T-helper 17 cell (primary cell): ENCODE data around the gene HOXD9. TPM values are rescaled to one million over a fixed set of nuclear protein-coding genes. Genes with fewer than 3 reads are reported as not detected.

Source experiments
- ATAC-seq: fragments of 150-1000 bp; cut with Tn5 transposase; 2 replicates; pipeline ENCODE4 v1.10.0; 2021; ENCODE audit warnings: mild to moderate bottlenecking, moderate library complexity
- DNase-seq, 3 donors: peaks; one replicate each; pipeline versions ENCODE4 v3.0.0 to v3.0.0-alpha.2; 2020 to 2021
- H3K9me3 ChIP-seq: one replicate; pipeline ENCODE4 v1.7.0; 2013; ENCODE audit warnings: low read length, mild to moderate bottlenecking; ENCODE audit not compliant: control insufficient read depth, poor library complexity, severe bottlenecking
- H3K27ac Mint-ChIP-seq: one replicate; pipeline ENCODE4 v1.8.0; 2022; ENCODE audit warnings: mild to moderate bottlenecking, moderate library complexity, mixed read lengths
- H3K27me3 Mint-ChIP-seq: one replicate; pipeline ENCODE4 v1.8.0; 2022; ENCODE audit warnings: mixed read lengths
- H3K36me3 Mint-ChIP-seq: one replicate; pipeline ENCODE4 v1.8.0; 2022; ENCODE audit warnings: low read depth, mixed read lengths
- H3K4me1 Mint-ChIP-seq: one replicate; pipeline ENCODE4 v1.8.0; 2022; ENCODE audit warnings: mild to moderate bottlenecking, mixed read lengths
- H3K4me3 Mint-ChIP-seq: one replicate; pipeline ENCODE4 v1.8.0; 2022; ENCODE audit warnings: mild to moderate bottlenecking, moderate library complexity, mixed read lengths
- total RNA-seq, 4 donors: library from RNA in 2 of 4; stranded (reverse) in 2 of 4; gene quantifications; one replicate each; pipeline ENCODE4 v1.2.3 and lab custom pipeline; 2022 to 2026

The HOXD9 gene
- total RNA-seq, 2 donors from 2014 or later, result not detected

- Mint-ChIP-seq H3K27me3 (peaks cover 73% of the 10 kb centered on the region), H3K4me3 (no peak overlapping the region), H3K27ac (peak overlapping the region; percentile 72), H3K4me1 (peaks cover 7% of the 10 kb centered on the region), H3K36me3 (peaks cover 7% of the 10 kb centered on the region)
- ATAC-seq (no peak), DNase-seq (no peak)
- H3K9me3 ChIP-seq, result no peaks in the 10 kb centered on the region
Measured at GRCh38 chr2:176124947-176125771, 2.6 kb downstream of the HOXD9 start.

GRCh38 chr2:176125772-176126054 lies 3.2 kb downstream of the HOXD9 start:
- Mint-ChIP-seq H3K27ac (no peak overlapping the region), H3K4me3 (no peak overlapping the region), H3K27me3 (peaks cover 69% of the 10 kb centered on the region), H3K4me1 (peaks cover 7% of the 10 kb centered on the region), H3K36me3 (peaks cover 7% of the 10 kb centered on the region)
- no peak for ATAC-seq
- H3K9me3 ChIP-seq, result no peaks in the 10 kb centered on the region
- no peak for DNase-seq

GRCh38 chr2:176126929-176127773 lies 4.6 kb downstream of the HOXD9 start:
- Mint-ChIP-seq H3K27me3 (peaks cover 69% of the 10 kb centered on the region), H3K36me3 (peaks cover 7% of the 10 kb centered on the region), H3K4me3 (no peak overlapping the region), H3K27ac (peak overlapping the region; percentile 77), H3K4me1 (peaks cover 12% of the 10 kb centered on the region)
- ATAC-seq, result peak; percentile 40
- DNase-seq, result peak; percentile 47 to 61 (median 50)
- H3K9me3 ChIP-seq, result no peaks in the 10 kb centered on the region

GRCh38 chr2:176127774-176128072 lies 5.2 kb downstream of the HOXD9 start:
- Mint-ChIP-seq H3K36me3 (peaks cover 7% of the 10 kb centered on the region), H3K27ac (peak overlapping the region; percentile 77), H3K4me1 (peaks cover 16% of the 10 kb centered on the region), H3K27me3 (peaks cover 74% of the 10 kb centered on the region), H3K4me3 (peak overlapping the region; percentile 65)
- no peak for ATAC-seq
- no peaks in the 10 kb centered on the region for H3K9me3 ChIP-seq
- DNase-seq, result no peak

GRCh38 chr2:176128172-176128981 lies 5.9 kb downstream of the HOXD9 start:
- H3K4me1 Mint-ChIP-seq, result peaks cover 16% of the 10 kb centered on the region
- peak overlapping the region; percentile 65 for H3K4me3 Mint-ChIP-seq
- DNase-seq, result no peak
- peaks cover 7% of the 10 kb centered on the region for H3K36me3 Mint-ChIP-seq
- peaks cover 81% of the 10 kb centered on the region for H3K27me3 Mint-ChIP-seq
- no peaks in the 10 kb centered on the region for H3K9me3 ChIP-seq
- peak overlapping the region; percentile 77 for H3K27ac Mint-ChIP-seq
- ATAC-seq, result no peak

- Mint-ChIP-seq H3K4me3 (peak within 1 kb of the TSS; percentile 75), H3K27ac (peak within 1 kb of the TSS; percentile 77), H3K4me1 (peaks cover 13% of the 10 kb centered on the region), H3K27me3 (peaks cover 81% of the 10 kb centered on the region), H3K36me3 (peaks cover 7% of the 10 kb centered on the region)
- no peaks in the 10 kb centered on the region for H3K9me3 ChIP-seq
- DNase-seq, result no peak
- ATAC-seq, result no peak
Measured at GRCh38 chr2:176128982-176129796, 6.7 kb downstream of the HOXD9 start, which contains the start of gene HOXD8. Gene HOXD8 (plus strand): TSS chr2:176129705. CDS start chr2:176130367, 662 bp downstream.

GRCh38 chr2:176129813-176130146 lies 7.3 kb downstream of the HOXD9 start:
- Mint-ChIP-seq H3K4me3 (peak overlapping the region; percentile 60), H3K36me3 (peaks cover 6% of the 10 kb centered on the region), H3K4me1 (peaks cover 13% of the 10 kb centered on the region), H3K27me3 (peaks cover 81% of the 10 kb centered on the region), H3K27ac (no peak overlapping the region)
- DNase-seq (no peak), ATAC-seq (no peak)
- H3K9me3 ChIP-seq, result no peaks in the 10 kb centered on the region

- H3K9me3 ChIP-seq, result no peaks in the 10 kb centered on the region
- ATAC-seq, result no peak
- H3K27me3 Mint-ChIP-seq, result peaks cover 81% of the 10 kb centered on the region
- peak overlapping the region; percentile 89 for H3K27ac Mint-ChIP-seq
- peak overlapping the region; percentile 75 for H3K4me3 Mint-ChIP-seq
- peaks cover 5% of the 10 kb centered on the region for H3K36me3 Mint-ChIP-seq
- DNase-seq, result no peak
- peaks cover 13% of the 10 kb centered on the region for H3K4me1 Mint-ChIP-seq
Measured at GRCh38 chr2:176130147-176130956, 7.8 kb downstream of the HOXD9 start.

GRCh38 chr2:176130957-176131847 lies 8.7 kb downstream of the HOXD9 start:
- Mint-ChIP-seq H3K27me3 (peaks cover 81% of the 10 kb centered on the region), H3K4me1 (peaks cover 11% of the 10 kb centered on the region), H3K36me3 (peaks cover 6% of the 10 kb centered on the region), H3K4me3 (peak overlapping the region; percentile 75), H3K27ac (peak overlapping the region; percentile 89)
- no peak for ATAC-seq
- DNase-seq, result no peak
- H3K9me3 ChIP-seq, result no peaks in the 10 kb centered on the region

- H3K4me1 Mint-ChIP-seq, result peaks cover 11% of the 10 kb centered on the region
- peaks cover 76% of the 10 kb centered on the region for H3K27me3 Mint-ChIP-seq
- peak overlapping the region; percentile 68 for H3K4me3 Mint-ChIP-seq
Measured at GRCh38 chr2:176131848-176132158, 9.3 kb downstream of the HOXD9 start.

More at GRCh38 chr2:176131848-176132158, 9.3 kb downstream of the HOXD9 start:
- Mint-ChIP-seq H3K36me3 (peaks cover 6% of the 10 kb centered on the region), H3K27ac (peak overlapping the region; percentile 89)
- no peak for DNase-seq
- H3K9me3 ChIP-seq, result no peaks in the 10 kb centered on the region
- no peak for ATAC-seq
